ENCODE results near the gene SPINK4.

SPINK4 gene

DNA sequence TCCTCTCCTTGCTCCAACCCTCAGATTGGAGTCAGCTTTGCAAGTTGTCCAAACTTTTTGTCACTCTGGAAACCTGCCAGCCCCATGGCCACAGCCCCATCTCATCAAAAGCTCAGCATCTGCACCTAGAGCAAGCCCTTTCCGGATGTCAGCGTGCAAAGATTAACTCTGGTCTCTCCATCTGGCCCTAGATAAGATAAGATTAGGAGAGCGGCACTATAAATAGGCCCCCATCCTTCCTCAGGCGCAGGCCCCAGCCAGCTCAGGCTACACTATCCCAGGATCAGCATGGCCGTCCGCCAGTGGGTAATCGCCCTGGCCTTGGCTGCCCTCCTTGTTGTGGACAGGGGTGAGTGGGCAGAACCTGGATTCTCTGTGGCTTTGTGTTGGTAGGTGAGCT, at the start of gene SPINK4:
Gene SPINK4, plus strand, starts transcription at position 247 of the 400 bp plus-strand sequence. Its CDS starts 42 bp downstream, at position 289.
- no peak for DNase-seq

- no peak for DNase-seq
These were observed 47.3 kb upstream of the SPINK4 start for GRCh38 chr9:33192493-33193255.

GRCh38 chr9:33193818-33194217, 46.1 kb upstream of the SPINK4 start:
- DNase-seq: no peak

GRCh38 chr9:33196736-33197135, 43.2 kb upstream of the SPINK4 start:
- no peak for DNase-seq

- no peak for DNase-seq
These were observed 42.5 kb upstream of the SPINK4 start for GRCh38 chr9:33197279-33198152.

GRCh38 chr9:33198165-33198564, 41.8 kb upstream of the SPINK4 start:
- DNase-seq: no peak

DNA sequence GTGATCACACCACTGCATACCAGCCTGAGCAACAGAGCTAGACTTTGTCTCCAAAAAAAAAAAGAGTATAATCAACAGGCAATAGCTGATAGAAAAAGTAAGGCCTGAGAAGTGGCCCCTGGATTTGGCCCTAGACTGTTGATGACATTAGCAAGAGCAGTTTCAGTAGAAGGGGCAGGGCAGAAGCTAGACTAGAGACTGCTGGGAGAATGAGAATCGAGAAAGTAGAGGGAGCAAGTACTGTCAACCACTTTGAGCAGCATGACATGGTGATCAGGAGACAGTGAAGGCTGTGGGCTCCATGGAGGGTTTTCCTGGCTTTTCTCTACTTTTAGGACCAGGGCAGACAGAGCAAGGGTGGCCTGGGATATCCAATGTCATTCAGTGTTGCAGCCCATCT, 37.9 kb upstream of the SPINK4 start:
- no peak for DNase-seq

DNA sequence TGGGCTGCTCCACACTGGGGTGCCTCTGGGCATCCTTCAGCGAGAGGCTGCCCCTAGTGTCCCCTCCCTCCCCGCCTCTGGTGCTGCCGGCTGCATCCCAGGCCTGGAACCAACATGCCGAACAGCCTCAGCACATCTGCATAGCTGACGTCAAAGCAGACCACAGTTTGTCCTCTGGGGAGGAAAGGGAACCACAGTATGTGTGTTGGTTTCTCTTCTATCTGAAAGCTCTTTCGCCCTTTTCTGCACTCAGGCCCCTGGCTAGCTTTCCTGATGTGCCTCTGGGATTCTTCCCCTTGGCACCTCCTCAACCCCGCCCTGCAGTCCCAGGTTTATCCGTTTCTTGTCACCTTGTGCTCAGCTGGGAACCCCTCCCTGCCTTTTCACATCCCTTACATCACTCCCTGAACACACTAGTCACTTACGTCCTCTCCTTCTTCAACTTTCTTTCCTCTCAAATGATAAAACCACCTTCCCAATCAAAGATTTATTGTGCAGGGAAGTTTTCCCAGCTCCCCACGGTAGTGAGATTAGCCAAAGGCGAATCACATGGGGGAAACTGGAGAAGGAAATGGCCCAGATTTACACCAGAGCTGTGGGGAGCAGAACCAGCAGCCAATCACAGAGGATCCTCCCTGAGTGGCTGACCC, 37.3 kb upstream of the SPINK4 start:
- DNase-seq: no peak

- no peak for DNase-seq
These were observed 30.6 kb upstream of the SPINK4 start for GRCh38 chr9:33209394-33209793.

DNA sequence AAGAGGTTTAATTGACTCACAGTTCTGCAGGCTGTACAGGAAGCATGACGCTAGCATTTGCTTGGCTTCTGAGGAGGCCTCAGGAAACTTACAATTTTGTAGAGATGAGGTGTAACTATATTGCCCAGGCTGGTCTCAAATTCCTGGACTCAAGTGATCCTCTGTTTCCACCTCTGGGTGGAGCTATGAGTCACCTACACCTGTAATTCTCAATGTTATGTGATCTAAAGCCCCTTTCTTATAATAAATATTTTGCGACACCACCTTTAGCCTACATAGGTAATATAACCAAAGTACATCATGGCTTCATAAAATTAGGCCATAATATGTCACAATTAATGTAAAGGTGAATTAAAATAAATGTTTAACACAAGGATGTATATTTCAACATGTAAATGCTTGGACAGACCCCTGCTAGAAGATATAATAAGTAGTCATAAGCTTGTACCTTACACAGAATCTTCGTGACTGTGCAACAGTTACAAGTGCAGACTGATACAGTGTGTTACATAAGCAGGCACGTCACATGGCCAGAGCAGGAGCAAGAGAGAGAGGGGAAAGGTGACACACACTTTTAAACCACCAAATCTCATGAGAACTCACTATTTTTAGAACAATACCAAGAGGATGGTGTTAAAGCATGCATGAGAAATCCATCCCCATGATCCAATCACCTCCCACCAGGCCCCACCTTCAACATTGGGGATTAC, 29.8 kb upstream of the SPINK4 start:
- DNase-seq: no peak

DNA sequence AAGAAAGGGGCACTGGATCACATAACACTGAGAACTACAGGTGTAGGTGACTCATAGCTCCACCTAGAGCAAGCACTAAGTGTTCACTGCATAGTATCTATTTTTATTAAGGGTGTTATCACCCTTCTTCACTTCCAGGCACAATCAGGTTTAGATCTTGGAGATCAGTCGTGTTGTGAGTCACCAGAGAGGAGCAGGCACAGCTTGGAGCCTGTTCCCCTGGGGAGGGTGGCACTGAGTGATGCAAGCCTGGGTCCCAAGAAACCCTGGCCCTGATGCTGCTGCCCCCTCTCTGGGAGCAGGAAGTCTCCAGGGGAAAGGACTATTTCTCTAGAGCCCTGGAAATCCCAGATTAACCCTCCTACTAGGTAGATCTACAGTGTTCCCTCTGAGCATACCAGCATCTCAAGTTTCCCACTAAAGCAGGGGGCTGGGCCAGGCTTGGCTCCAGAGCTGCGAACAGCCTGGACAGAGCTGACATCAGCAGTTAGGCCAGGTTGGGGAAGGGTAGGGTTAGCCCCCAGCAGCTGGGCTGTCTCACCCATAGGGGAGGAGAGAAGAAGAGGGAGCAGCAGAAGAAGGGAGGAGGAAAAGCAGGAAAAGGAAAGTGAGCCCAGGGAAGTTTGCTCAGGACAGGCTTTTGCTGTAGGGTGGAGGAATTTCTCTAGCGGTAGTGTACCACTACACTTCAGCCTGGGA, 28.1 kb upstream of the SPINK4 start:
- no peak for DNase-seq

DNA sequence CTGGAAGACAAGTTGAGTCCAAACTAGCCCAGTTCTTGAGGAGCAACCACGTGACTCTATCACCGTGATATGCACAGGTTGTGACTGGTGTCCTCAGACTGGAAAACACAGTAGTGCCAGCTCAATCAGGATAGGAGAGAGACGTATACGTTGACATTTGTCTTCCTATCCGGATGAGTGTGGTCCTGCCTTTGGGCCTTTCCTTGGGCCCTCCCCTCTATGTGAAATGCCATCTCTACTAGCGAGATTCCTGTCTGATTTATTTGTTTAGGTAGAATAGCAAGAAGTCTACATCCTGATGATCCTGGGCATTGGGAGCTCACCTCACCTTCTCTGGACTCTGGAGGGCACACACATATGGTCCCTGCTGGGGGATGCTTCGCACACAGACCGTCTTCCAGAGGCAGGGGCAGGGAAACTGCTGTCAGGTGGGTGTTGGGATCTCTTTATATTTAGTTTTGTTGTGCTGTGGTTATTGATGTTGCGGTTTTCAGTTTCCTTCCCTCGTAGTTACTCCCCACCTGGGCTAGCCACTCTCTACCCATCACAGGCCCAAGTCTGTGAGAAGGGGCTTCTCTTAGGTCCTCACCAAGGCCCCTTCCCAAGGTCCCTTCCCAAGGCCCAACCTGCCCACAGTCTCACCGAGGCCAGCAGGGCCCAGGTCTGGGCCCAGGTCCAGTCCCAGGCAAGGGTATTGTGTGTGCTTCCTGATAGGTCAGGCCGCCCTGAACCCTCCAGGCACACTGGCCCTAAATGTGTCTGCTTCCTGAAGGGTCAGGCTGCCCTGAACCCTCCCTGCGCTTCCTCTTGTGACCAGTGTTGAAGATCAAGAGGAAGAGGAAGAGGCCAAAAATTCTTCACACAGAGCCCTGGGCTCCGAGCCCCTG, 19.0 kb upstream of the SPINK4 start:
- no peak for DNase-seq

- DNase-seq: no peak
These were observed 18.4 kb upstream of the SPINK4 start for GRCh38 chr9:33221568-33221884.

DNA sequence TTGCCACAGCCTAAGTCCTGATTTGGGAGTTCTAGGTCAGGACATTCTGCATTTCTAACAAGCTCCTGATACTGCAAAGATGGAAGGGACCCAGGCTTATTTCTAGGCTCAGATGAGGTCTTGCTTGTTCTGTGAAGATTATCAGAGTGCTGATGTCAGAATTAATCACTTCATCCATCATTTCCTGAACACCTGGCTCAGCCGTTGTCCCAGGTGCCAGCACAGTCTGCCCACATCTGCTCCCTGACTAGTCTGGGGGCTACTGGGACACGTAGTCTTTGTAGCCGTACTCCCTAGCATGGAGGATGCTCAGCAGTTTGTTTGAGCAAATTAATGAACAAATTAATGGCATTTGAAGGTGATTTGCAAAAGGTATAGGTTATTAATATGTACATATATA, 17.9 kb upstream of the SPINK4 start:
- DNase-seq: no peak

GRCh38 chr9:33223696-33224095, 16.3 kb upstream of the SPINK4 start:
- DNase-seq: no peak

DNA sequence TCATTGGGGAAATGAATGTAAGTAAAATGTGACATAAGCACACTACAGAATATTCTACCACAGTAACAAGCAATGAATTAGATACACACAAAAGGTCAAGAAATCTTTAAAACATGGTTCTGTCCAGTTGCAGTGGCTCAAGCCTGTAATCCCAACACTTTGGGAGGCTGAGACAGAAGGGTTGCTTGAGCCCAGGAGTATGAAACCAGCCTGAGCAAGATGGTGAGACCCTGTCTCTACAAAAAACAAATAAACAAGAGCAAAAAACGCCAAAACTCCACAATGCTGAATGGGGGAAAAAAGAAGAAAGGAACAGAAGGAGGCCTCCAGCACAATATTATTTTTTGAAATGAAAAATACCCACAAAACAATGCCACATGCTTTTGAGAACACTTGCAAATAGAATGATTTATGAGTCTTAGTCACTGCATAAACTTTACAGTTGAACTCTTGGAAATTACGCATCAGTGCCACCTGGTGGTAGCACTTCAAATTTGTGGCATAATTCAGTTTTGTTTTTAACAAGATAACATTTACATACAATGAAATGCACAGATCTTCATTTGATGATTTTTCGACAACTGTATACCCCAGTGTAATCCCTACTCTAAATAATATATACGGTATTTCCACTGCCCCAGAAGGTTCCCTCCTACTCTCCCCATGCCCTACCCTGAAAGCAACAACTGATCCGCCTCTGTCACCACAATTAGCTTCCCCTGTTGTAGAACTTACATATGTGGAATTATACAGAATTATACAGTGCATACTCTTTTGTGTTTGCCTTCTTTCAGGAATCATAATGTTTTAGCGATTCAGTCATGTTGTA, 14.4 kb upstream of the SPINK4 start:
- DNase-seq: peak; percentile 5 to 48

DNA sequence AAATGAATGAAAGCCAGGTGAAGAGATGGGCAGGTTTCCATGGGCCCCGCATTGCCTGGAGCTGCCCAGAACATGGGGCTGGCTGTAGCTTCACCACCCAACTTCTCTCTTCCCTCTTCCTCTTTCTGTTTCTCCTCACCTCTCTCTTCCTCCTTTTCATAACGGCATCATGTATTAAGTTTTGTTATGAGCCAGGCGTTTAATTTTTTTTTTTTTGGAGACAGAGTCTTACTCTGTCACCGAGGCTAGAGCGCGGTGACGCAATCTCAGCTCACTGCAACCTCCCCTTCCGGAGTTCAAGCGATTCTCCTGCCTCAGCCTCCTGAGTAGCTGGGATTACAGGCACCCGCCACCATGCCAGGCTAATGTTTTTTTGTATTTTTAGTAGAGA, 13.0 kb upstream of the SPINK4 start:
- no peak for DNase-seq

DNA sequence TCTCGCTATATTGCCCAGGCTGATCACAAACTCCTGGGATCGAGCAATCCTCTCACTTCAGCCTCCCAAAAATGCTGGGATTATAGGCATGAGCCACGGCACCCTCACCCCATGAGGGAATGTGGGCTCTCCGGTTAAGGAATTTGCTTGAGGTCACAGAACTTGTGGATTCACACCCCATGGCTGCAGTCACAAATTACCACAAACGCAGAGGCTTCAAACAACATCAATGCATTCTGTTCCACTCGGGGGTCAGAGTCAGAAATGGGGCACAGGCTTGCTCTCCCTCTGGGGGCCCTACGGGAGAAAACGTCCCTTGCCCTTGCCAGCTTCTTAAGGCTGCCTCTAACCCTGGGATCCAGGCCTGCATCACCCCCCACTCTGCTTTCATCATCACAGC, 12.2 kb upstream of the SPINK4 start:
- no peak for DNase-seq

DNA sequence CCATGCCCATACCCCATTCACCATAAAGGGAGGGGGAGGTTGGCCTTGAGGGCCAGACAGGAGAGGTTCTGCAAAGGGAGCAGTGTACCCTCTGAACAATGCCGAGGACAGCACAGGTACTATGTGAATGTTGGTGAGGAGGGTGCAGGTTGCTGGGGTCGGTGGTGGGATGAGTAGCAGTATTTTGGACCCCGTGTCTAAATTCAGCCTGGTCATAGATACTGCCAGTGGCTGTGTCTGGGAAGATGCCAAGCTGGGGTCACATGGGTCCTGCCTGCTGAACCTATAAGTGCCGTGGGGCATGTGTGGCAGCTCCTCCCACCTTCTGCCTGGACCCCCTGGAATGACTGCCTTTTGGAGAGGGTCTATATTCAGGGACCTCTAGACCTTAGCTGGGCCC, 11.4 kb upstream of the SPINK4 start:
- DNase-seq: no peak

GRCh38 chr9:33229359-33230114, 10.4 kb upstream of the SPINK4 start:
- no peak for DNase-seq
